GM18511 (cell line): Measurements from ENCODE around the gene NUBPL.
"Not testable (repeated sequence)": the region's sequence is repeated elsewhere in the genome, so short reads cannot be mapped to it uniquely, and the experiment has no call there.

ENCODE experiments used
- ATAC-seq: cut with Tn5 transposase; IDR thresholded peaks from one replicate; pipeline ENCODE4 v1.9.1; 2021; ENCODE audit warnings: mild to moderate bottlenecking, moderate library complexity; ENCODE audit not compliant: unreplicated experiment

The NUBPL gene

GRCh38 chr14:31576949-31577348 is 15.7 kb downstream of the NUBPL start:
- ATAC-seq, result no peak

- ATAC-seq, result no peak
Measured at GRCh38 chr14:31578266-31578665, 17.1 kb downstream of the NUBPL start.

GRCh38 chr14:31578792-31579501 is 17.7 kb downstream of the NUBPL start:
- no peak for ATAC-seq

GRCh38 chr14:31580234-31580633 is 19.0 kb downstream of the NUBPL start:
- ATAC-seq, result no peak

- ATAC-seq, result no peak
Measured at GRCh38 chr14:31582286-31582691, 21.1 kb downstream of the NUBPL start.

GRCh38 chr14:31582836-31583452 is 21.7 kb downstream of the NUBPL start:
- no peak for ATAC-seq

- no peak for ATAC-seq
Measured at GRCh38 chr14:31590206-31590605, 29.0 kb downstream of the NUBPL start.

GRCh38 chr14:31592122-31592521 is 30.9 kb downstream of the NUBPL start:
- ATAC-seq, result no peak

GRCh38 chr14:31592631-31593030 is 31.4 kb downstream of the NUBPL start:
- ATAC-seq, result no peak

GRCh38 chr14:31596342-31597095 is 35.3 kb downstream of the NUBPL start:
- ATAC-seq, result no peak

- ATAC-seq, result no peak
Measured at GRCh38 chr14:31605702-31606101, 44.5 kb downstream of the NUBPL start.

GRCh38 chr14:31611778-31612433 is 50.7 kb downstream of the NUBPL start:
- no peak for ATAC-seq

- no peak for ATAC-seq
Measured at GRCh38 chr14:31613188-31613587, 52.0 kb downstream of the NUBPL start.

- ATAC-seq, result not testable (repeated sequence)
Measured at GRCh38 chr14:31618884-31619283, 57.7 kb downstream of the NUBPL start.

GRCh38 chr14:31619440-31619839 is 58.2 kb downstream of the NUBPL start:
- ATAC-seq, result no peak

GRCh38 chr14:31620898-31621297 is 59.7 kb downstream of the NUBPL start:
- not testable (repeated sequence) for ATAC-seq

GRCh38 chr14:31622060-31622459 is 60.9 kb downstream of the NUBPL start:
- no peak for ATAC-seq

GRCh38 chr14:31652900-31653299 is 91.7 kb downstream of the NUBPL start:
- not testable (repeated sequence) for ATAC-seq

GRCh38 chr14:31657917-31658316 is 96.7 kb downstream of the NUBPL start:
- ATAC-seq, result no peak

- ATAC-seq, result no peak
Measured at GRCh38 chr14:31659278-31659677, 98.1 kb downstream of the NUBPL start.

- peak; percentile 74 for ATAC-seq
Measured at GRCh38 chr14:31660191-31660590, 99.0 kb downstream of the NUBPL start.
